Esophagus squamous epithelium (tissue), 4 donors: ENCODE results near the gene RSPO1.

Experiments used
- POLR2A ChIP-seq, 4 donors: fragments of 450-650 bp; IDR thresholded peaks; one replicate each; pipeline ENCODE4 v1.6.1; 2017; ENCODE audit warnings: antibody characterized with exemption in 4 of 4, mild to moderate bottlenecking in 4 of 4, moderate library complexity in 3 of 4
- TF ChIP-seq, protein P1 (sequence below), 6 experiments: fragments of 450-650 bp in 4 of 6; fragments of 200-600 bp in 2 of 6; sonication (generic) in 2 of 6; IDR thresholded peaks; one replicate each; pipeline ENCODE4 v1.5.1; 2016 to 2019; ENCODE audit warnings: antibody characterized with exemption in 6 of 6, mild to moderate bottlenecking in 4 of 6, moderate library complexity in 4 of 6

DNA sequence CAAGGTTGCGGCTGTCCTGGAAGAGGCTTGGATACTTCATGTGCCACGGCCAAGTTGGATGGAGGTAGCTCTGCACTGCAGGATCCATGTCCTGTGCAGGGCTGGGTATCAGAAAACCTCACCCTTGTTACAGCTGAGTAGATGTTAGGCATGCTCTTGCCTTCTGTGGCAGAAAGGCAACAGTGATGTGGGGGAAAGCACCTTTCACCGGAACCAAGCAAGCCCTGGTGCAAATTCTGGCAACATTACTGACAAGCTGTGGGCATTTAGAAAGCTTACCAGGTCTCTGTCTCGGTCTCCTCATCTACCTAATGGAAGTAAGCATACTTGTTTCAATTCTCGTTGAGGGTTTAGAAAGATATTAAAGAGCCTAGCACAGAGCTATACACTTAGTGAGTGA is 43.1 kb upstream of the RSPO1 start:
- TF ChIP-seq POLR2A (IDR thresholded peaks at IDR 0.05) = no peak
- TF ChIP-seq, protein P1, sequence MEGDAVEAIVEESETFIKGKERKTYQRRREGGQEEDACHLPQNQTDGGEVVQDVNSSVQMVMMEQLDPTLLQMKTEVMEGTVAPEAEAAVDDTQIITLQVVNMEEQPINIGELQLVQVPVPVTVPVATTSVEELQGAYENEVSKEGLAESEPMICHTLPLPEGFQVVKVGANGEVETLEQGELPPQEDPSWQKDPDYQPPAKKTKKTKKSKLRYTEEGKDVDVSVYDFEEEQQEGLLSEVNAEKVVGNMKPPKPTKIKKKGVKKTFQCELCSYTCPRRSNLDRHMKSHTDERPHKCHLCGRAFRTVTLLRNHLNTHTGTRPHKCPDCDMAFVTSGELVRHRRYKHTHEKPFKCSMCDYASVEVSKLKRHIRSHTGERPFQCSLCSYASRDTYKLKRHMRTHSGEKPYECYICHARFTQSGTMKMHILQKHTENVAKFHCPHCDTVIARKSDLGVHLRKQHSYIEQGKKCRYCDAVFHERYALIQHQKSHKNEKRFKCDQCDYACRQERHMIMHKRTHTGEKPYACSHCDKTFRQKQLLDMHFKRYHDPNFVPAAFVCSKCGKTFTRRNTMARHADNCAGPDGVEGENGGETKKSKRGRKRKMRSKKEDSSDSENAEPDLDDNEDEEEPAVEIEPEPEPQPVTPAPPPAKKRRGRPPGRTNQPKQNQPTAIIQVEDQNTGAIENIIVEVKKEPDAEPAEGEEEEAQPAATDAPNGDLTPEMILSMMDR (IDR thresholded peaks at IDR 0.05) = no peak
